Mucosa of stomach (tissue), 1 donor: ENCODE data around the gene ACTN4.

Source experiments
- H3K27me3 ChIP-seq: one replicate; pipeline ENCODE4 v1.7.0; 2013; ENCODE audit warnings: mild to moderate bottlenecking, low read length; ENCODE audit not compliant: control insufficient read depth, insufficient read depth
- H3K36me3 ChIP-seq: one replicate; pipeline ENCODE4 v1.7.0; 2013; ENCODE audit warnings: low read length; ENCODE audit not compliant: control insufficient read depth, insufficient read depth
- H3K4me1 ChIP-seq: one replicate; pipeline ENCODE4 v1.7.0; 2013; ENCODE audit warnings: mild to moderate bottlenecking, low read length; ENCODE audit not compliant: control insufficient read depth, insufficient read depth
- H3K4me3 ChIP-seq: one replicate; pipeline ENCODE4 v1.7.0; 2013; ENCODE audit warnings: low read length
- H3K9ac ChIP-seq: one replicate; pipeline ENCODE4 v1.7.0; 2013; ENCODE audit warnings: mild to moderate bottlenecking, low read length, moderate library complexity
- H3K9me3 ChIP-seq: one replicate; pipeline ENCODE4 v1.7.0; 2013; ENCODE audit warnings: mild to moderate bottlenecking, low read length, moderate library complexity; ENCODE audit not compliant: control insufficient read depth
- donor health status: Pancreatic carcinoma.

The ACTN4 gene

GRCh38 chr19:38697197-38697596 lies 49.7 kb downstream of the ACTN4 start:
- no peak overlapping the region for H3K4me3 ChIP-seq
- peak overlapping the region; percentile 26 for H3K9ac ChIP-seq
- peaks cover 99% of the 10 kb centered on the region for H3K4me1 ChIP-seq
- H3K36me3 ChIP-seq = peaks cover 32% of the 10 kb centered on the region
- no peaks in the 10 kb centered on the region for H3K9me3 ChIP-seq
- no peaks in the 10 kb centered on the region for H3K27me3 ChIP-seq

GRCh38 chr19:38697641-38698071 lies 50.2 kb downstream of the ACTN4 start:
- no peaks in the 10 kb centered on the region for H3K27me3 ChIP-seq
- peak overlapping the region; percentile 26 for H3K9ac ChIP-seq
- H3K9me3 ChIP-seq = no peaks in the 10 kb centered on the region
- peaks cover 99% of the 10 kb centered on the region for H3K4me1 ChIP-seq
- no peak overlapping the region for H3K4me3 ChIP-seq
- H3K36me3 ChIP-seq = peaks cover 37% of the 10 kb centered on the region

- Histone ChIP-seq H3K27me3 (no peaks in the 10 kb centered on the region), H3K36me3 (peaks cover 41% of the 10 kb centered on the region), H3K9me3 (no peaks in the 10 kb centered on the region), H3K9ac (no peak overlapping the region), H3K4me1 (peaks cover 94% of the 10 kb centered on the region), H3K4me3 (no peak overlapping the region)
These were observed 51.0 kb downstream of the ACTN4 start for GRCh38 chr19:38698225-38699026.

GRCh38 chr19:38699027-38699346 lies 51.5 kb downstream of the ACTN4 start:
- Histone ChIP-seq H3K36me3 (peaks cover 46% of the 10 kb centered on the region), H3K9me3 (no peaks in the 10 kb centered on the region)

GRCh38 chr19:38699647-38700349 lies 52.3 kb downstream of the ACTN4 start:
- H3K36me3 ChIP-seq = peaks cover 45% of the 10 kb centered on the region
- no peaks in the 10 kb centered on the region for H3K9me3 ChIP-seq
- H3K27me3 ChIP-seq = no peaks in the 10 kb centered on the region
- peaks cover 82% of the 10 kb centered on the region for H3K4me1 ChIP-seq
- no peak overlapping the region for H3K4me3 ChIP-seq
- peak overlapping the region; percentile 54 for H3K9ac ChIP-seq

More at GRCh38 chr19:38699027-38699346, 51.5 kb downstream of the ACTN4 start:
- H3K4me1 ChIP-seq = peaks cover 89% of the 10 kb centered on the region
- no peaks in the 10 kb centered on the region for H3K27me3 ChIP-seq
- no peak overlapping the region for H3K9ac ChIP-seq
- no peak overlapping the region for H3K4me3 ChIP-seq

GRCh38 chr19:38700350-38700901 lies 53.0 kb downstream of the ACTN4 start:
- H3K4me1 ChIP-seq = peaks cover 80% of the 10 kb centered on the region
- peak overlapping the region; percentile 54 for H3K9ac ChIP-seq
- H3K9me3 ChIP-seq = no peaks in the 10 kb centered on the region
- H3K36me3 ChIP-seq = peaks cover 50% of the 10 kb centered on the region
- no peaks in the 10 kb centered on the region for H3K27me3 ChIP-seq
- no peak overlapping the region for H3K4me3 ChIP-seq

- Histone ChIP-seq H3K36me3 (peaks cover 53% of the 10 kb centered on the region), H3K9ac (peak overlapping the region; percentile 54), H3K4me3 (no peak overlapping the region), H3K9me3 (no peaks in the 10 kb centered on the region), H3K27me3 (no peaks in the 10 kb centered on the region), H3K4me1 (peaks cover 80% of the 10 kb centered on the region)
These were observed 53.5 kb downstream of the ACTN4 start for GRCh38 chr19:38700902-38701454.

GRCh38 chr19:38701455-38702063 lies 54.1 kb downstream of the ACTN4 start:
- H3K9ac ChIP-seq = peak overlapping the region; percentile 54
- peaks cover 59% of the 10 kb centered on the region for H3K36me3 ChIP-seq
- no peak overlapping the region for H3K4me3 ChIP-seq
- no peaks in the 10 kb centered on the region for H3K9me3 ChIP-seq
- H3K27me3 ChIP-seq = no peaks in the 10 kb centered on the region
- H3K4me1 ChIP-seq = peaks cover 80% of the 10 kb centered on the region

- Histone ChIP-seq H3K4me3 (no peak overlapping the region), H3K9ac (peak overlapping the region; percentile 54), H3K27me3 (no peaks in the 10 kb centered on the region), H3K36me3 (peaks cover 55% of the 10 kb centered on the region), H3K4me1 (peaks cover 80% of the 10 kb centered on the region), H3K9me3 (no peaks in the 10 kb centered on the region)
These were observed 54.8 kb downstream of the ACTN4 start for GRCh38 chr19:38702278-38702677.

GRCh38 chr19:38703509-38703908 lies 56.1 kb downstream of the ACTN4 start:
- peaks cover 80% of the 10 kb centered on the region for H3K4me1 ChIP-seq

GRCh38 chr19:38704488-38705026 lies 57.1 kb downstream of the ACTN4 start:
- H3K9me3 ChIP-seq = no peaks in the 10 kb centered on the region
- peaks cover 74% of the 10 kb centered on the region for H3K4me1 ChIP-seq
- H3K27me3 ChIP-seq = no peaks in the 10 kb centered on the region
- H3K36me3 ChIP-seq = peaks cover 62% of the 10 kb centered on the region
- no peak overlapping the region for H3K4me3 ChIP-seq
- no peak overlapping the region for H3K9ac ChIP-seq

More at GRCh38 chr19:38703509-38703908, 56.1 kb downstream of the ACTN4 start:
- no peak overlapping the region for H3K9ac ChIP-seq
- H3K36me3 ChIP-seq = peaks cover 54% of the 10 kb centered on the region
- H3K4me3 ChIP-seq = no peak overlapping the region
- no peaks in the 10 kb centered on the region for H3K27me3 ChIP-seq
- H3K9me3 ChIP-seq = no peaks in the 10 kb centered on the region
